Skeletal muscle tissue (tissue), 4 donors: ENCODE results near the gene SH3GLB1. TPM values are rescaled to one million over a fixed set of nuclear protein-coding genes. Genes with fewer than 3 reads are reported as not detected.

ENCODE experiments used
- H3K27ac ChIP-seq: one replicate; pipeline ENCODE4 v1.7.0; 2013; ENCODE audit warnings: mild to moderate bottlenecking, low read depth, low read length, inconsistent platforms
- H3K27me3 ChIP-seq, 3 donors: one replicate each; pipeline ENCODE4 v1.7.0; 2013; ENCODE audit warnings: low read length in 3 of 3; ENCODE audit not compliant: control insufficient read depth in 3 of 3, insufficient read depth in 3 of 3
- H3K36me3 ChIP-seq, 3 donors: one replicate each; pipeline ENCODE4 v1.7.0; 2013; ENCODE audit warnings: low read length in 3 of 3; ENCODE audit not compliant: control insufficient read depth in 3 of 3, insufficient read depth in 3 of 3
- H3K4me1 ChIP-seq, 3 donors: one replicate each; pipeline ENCODE4 v1.7.0; 2013; ENCODE audit warnings: low read length in 3 of 3, mild to moderate bottlenecking in 3 of 3; ENCODE audit not compliant: control insufficient read depth in 3 of 3, insufficient read depth in 3 of 3
- H3K4me3 ChIP-seq, 3 donors: one replicate each; pipeline ENCODE4 v1.7.0; 2013; ENCODE audit warnings: low read length in 3 of 3
- H3K9ac ChIP-seq, 3 donors: one replicate each; pipeline ENCODE4 v1.7.0; 2013; ENCODE audit warnings: low read length in 3 of 3, mild to moderate bottlenecking in 3 of 3, moderate library complexity in 2 of 3, low read depth in 1 of 3
- H3K9me3 ChIP-seq, 3 donors: one replicate each; pipeline ENCODE4 v1.7.0; 2013; ENCODE audit warnings: low read length in 3 of 3; ENCODE audit not compliant: control insufficient read depth in 3 of 3
- total RNA-seq: library from RNA; depleted of rRNA; stranded (reverse); fragments of >200 nt; gene quantifications from one replicate; pipeline ENCODE4 v1.2.3, GENCODE V29; 2014
- donor health status: Osteomylitis.

SH3GLB1 gene
- total RNA-seq, 1 donor from 2014 or later, result 57.9 TPM

- Histone ChIP-seq H3K27me3 (no peaks in the 10 kb centered on the region), H3K4me1 (peaks cover 3 to 16% (median 9%) of the 10 kb centered on the region in 3 donors), H3K36me3 (no peaks in the 10 kb centered on the region), H3K9ac (no peak overlapping the region), H3K27ac (no peak overlapping the region), H3K4me3 (no peak overlapping the region), H3K9me3 (no peaks in the 10 kb centered on the region)
These were observed 47.5 kb downstream of the SH3GLB1 start for GRCh38 chr1:86751923-86752322.

- Histone ChIP-seq H3K4me3 (no peak overlapping the region), H3K27me3 (no peaks in the 10 kb centered on the region), H3K27ac (no peak overlapping the region), H3K36me3 (no peaks in the 10 kb centered on the region), H3K9ac (no peak overlapping the region), H3K4me1 (peaks cover 3 to 20% (median 9%) of the 10 kb centered on the region in 3 donors), H3K9me3 (no peaks in the 10 kb centered on the region)
These were observed 49.3 kb downstream of the SH3GLB1 start for GRCh38 chr1:86753700-86754099.

- Histone ChIP-seq H3K27me3 (no peaks in the 10 kb centered on the region), H3K27ac (no peak overlapping the region), H3K4me3 (no peak overlapping the region), H3K9me3 (no peaks in the 10 kb centered on the region), H3K4me1 (peaks cover 3 to 20% (median 9%) of the 10 kb centered on the region in 3 donors), H3K36me3 (no peaks in the 10 kb centered on the region), H3K9ac (no peak overlapping the region)
These were observed 50.0 kb downstream of the SH3GLB1 start for GRCh38 chr1:86754265-86754974.

- Histone ChIP-seq H3K4me3 (no peak overlapping the region), H3K4me1 (peaks cover 3 to 20% (median 9%) of the 10 kb centered on the region in 3 donors), H3K36me3 (no peaks in the 10 kb centered on the region), H3K9me3 (no peaks in the 10 kb centered on the region), H3K27ac (no peak overlapping the region), H3K27me3 (no peaks in the 10 kb centered on the region), H3K9ac (no peak overlapping the region)
These were observed 51.7 kb downstream of the SH3GLB1 start for GRCh38 chr1:86756062-86756406.

GRCh38 chr1:86757272-86757984 lies 53.1 kb downstream of the SH3GLB1 start:
- Histone ChIP-seq H3K27me3 (no peaks in the 10 kb centered on the region), H3K4me1 (peaks cover 3 to 20% (median 9%) of the 10 kb centered on the region in 3 donors), H3K4me3 (no peak overlapping the region), H3K36me3 (no peaks in the 10 kb centered on the region), H3K9ac (no peak overlapping the region), H3K9me3 (no peaks in the 10 kb centered on the region), H3K27ac (no peak overlapping the region)

GRCh38 chr1:86758570-86758969 lies 54.2 kb downstream of the SH3GLB1 start:
- H3K4me3 ChIP-seq, result no peak overlapping the region
- H3K9ac ChIP-seq, result no peak overlapping the region
- peaks cover 0 to 16% (median 9%) of the 10 kb centered on the region in 3 donors for H3K4me1 ChIP-seq
- no peaks in the 10 kb centered on the region for H3K36me3 ChIP-seq
- H3K27ac ChIP-seq, result no peak overlapping the region
- H3K9me3 ChIP-seq, result no peaks in the 10 kb centered on the region
- no peaks in the 10 kb centered on the region for H3K27me3 ChIP-seq

GRCh38 chr1:86760199-86760598 lies 55.8 kb downstream of the SH3GLB1 start:
- Histone ChIP-seq H3K4me3 (no peak overlapping the region), H3K27me3 (no peaks in the 10 kb centered on the region), H3K9me3 (no peaks in the 10 kb centered on the region), H3K36me3 (no peaks in the 10 kb centered on the region), H3K4me1 (peaks cover 0 to 4% (median 0%) of the 10 kb centered on the region in 3 donors), H3K27ac (no peak overlapping the region), H3K9ac (no peak overlapping the region)

GRCh38 chr1:86762336-86762735 lies 58.0 kb downstream of the SH3GLB1 start:
- H3K27me3 ChIP-seq, result no peaks in the 10 kb centered on the region
- H3K9me3 ChIP-seq, result peaks cover 0 to under 1% (median 0%) of the 10 kb centered on the region in 3 donors
- H3K4me3 ChIP-seq, result no peak overlapping the region
- H3K9ac ChIP-seq, result no peak overlapping the region
- H3K27ac ChIP-seq, result no peak overlapping the region
- peaks cover 0 to 4% (median 0%) of the 10 kb centered on the region in 3 donors for H3K4me1 ChIP-seq
- no peaks in the 10 kb centered on the region for H3K36me3 ChIP-seq

- no peaks in the 10 kb centered on the region for H3K27me3 ChIP-seq
These were observed 60.1 kb downstream of the SH3GLB1 start for GRCh38 chr1:86764523-86764922.

GRCh38 chr1:86765073-86765472 lies 60.7 kb downstream of the SH3GLB1 start:
- Histone ChIP-seq H3K9me3 (peaks cover 0 to 4% (median 0%) of the 10 kb centered on the region in 3 donors), H3K4me1 (no peaks in the 10 kb centered on the region), H3K36me3 (no peaks in the 10 kb centered on the region), H3K4me3 (no peak overlapping the region), H3K9ac (no peak overlapping the region), H3K27me3 (no peaks in the 10 kb centered on the region), H3K27ac (no peak overlapping the region)

More at GRCh38 chr1:86764523-86764922, 60.1 kb downstream of the SH3GLB1 start:
- Histone ChIP-seq H3K9me3 (peaks cover 0 to 4% (median 0%) of the 10 kb centered on the region in 3 donors), H3K9ac (no peak overlapping the region), H3K4me1 (no peaks in the 10 kb centered on the region), H3K27ac (no peak overlapping the region), H3K4me3 (no peak overlapping the region), H3K36me3 (no peaks in the 10 kb centered on the region)
